HEK293 (cell line): ENCODE measurements around the gene MRPS9.

Experiments used
- CTCF ChIP-seq: fragments of 450-650 bp; formaldehyde crosslinking; IDR thresholded peaks from 2 replicates; pipeline ENCODE4 v1.5.1; 2016; ENCODE audit warnings: missing biosample characterization, missing genetic modification characterization
- INSM2 ChIP-seq: fragments of 450-650 bp; formaldehyde crosslinking; IDR thresholded peaks from 2 replicates; pipeline ENCODE4 v1.5.1; 2016; ENCODE audit warnings: missing biosample characterization, missing genetic modification characterization
- ZBTB48 ChIP-seq: fragments of 450-650 bp; formaldehyde crosslinking; IDR thresholded peaks from 2 replicates; pipeline ENCODE4 v1.5.1; 2016; ENCODE audit warnings: missing biosample characterization, missing genetic modification characterization
- ZNF148 ChIP-seq: fragments of 450-650 bp; formaldehyde crosslinking; IDR thresholded peaks from 2 replicates; pipeline ENCODE4 v1.5.0; 2017; ENCODE audit warnings: missing biosample characterization, missing genetic modification characterization, borderline replicate concordance
- ZNF416 ChIP-seq: fragments of 450-650 bp; formaldehyde crosslinking; IDR thresholded peaks from 2 replicates; pipeline ENCODE4 v1.5.1; 2016; ENCODE audit warnings: missing biosample characterization, missing genetic modification characterization
- ZNF776 ChIP-seq: fragments of 450-650 bp; formaldehyde crosslinking; IDR thresholded peaks from 2 replicates; pipeline ENCODE4 v1.5.0; 2017; ENCODE audit warnings: missing biosample characterization, missing genetic modification characterization, borderline replicate concordance
- TF ChIP-seq, protein P1 (sequence below): fragments of 450-650 bp; formaldehyde crosslinking; IDR thresholded peaks from 2 replicates; pipeline ENCODE4 v1.5.1; 2016; ENCODE audit warnings: missing biosample characterization, missing genetic modification characterization
- TF ChIP-seq, protein P2 (sequence below): fragments of 450-650 bp; formaldehyde crosslinking; IDR thresholded peaks from 2 replicates; pipeline ENCODE4 v1.5.1; 2016; ENCODE audit warnings: missing biosample characterization, missing genetic modification characterization

- TF ChIP-seq, protein P1, sequence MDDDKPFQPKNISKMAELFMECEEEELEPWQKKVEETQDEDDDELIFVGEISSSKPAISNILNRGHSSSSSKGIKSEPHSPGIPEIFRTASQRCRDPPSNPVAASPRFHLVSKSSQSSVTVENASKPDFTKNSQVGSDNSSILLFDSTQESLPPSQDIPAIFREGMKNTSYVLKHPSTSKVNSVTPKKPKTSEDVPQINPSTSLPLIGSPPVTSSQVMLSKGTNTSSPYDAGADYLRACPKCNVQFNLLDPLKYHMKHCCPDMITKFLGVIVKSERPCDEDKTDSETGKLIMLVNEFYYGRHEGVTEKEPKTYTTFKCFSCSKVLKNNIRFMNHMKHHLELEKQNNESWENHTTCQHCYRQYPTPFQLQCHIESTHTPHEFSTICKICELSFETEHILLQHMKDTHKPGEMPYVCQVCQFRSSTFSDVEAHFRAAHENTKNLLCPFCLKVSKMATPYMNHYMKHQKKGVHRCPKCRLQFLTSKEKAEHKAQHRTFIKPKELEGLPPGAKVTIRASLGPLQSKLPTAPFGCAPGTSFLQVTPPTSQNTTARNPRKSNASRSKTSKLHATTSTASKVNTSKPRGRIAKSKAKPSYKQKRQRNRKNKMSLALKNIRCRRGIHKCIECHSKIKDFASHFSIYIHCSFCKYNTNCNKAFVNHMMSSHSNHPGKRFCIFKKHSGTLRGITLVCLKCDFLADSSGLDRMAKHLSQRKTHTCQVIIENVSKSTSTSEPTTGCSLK (tag by site-specific recombination), result no peak
- no peak for TF ChIP-seq CTCF (tag by site-specific recombination)
- no peak for TF ChIP-seq ZNF776 (tag by site-specific recombination)
- no peak for TF ChIP-seq INSM2
- no peak for TF ChIP-seq ZBTB48 (tag by site-specific recombination)
- TF ChIP-seq, protein P2, sequence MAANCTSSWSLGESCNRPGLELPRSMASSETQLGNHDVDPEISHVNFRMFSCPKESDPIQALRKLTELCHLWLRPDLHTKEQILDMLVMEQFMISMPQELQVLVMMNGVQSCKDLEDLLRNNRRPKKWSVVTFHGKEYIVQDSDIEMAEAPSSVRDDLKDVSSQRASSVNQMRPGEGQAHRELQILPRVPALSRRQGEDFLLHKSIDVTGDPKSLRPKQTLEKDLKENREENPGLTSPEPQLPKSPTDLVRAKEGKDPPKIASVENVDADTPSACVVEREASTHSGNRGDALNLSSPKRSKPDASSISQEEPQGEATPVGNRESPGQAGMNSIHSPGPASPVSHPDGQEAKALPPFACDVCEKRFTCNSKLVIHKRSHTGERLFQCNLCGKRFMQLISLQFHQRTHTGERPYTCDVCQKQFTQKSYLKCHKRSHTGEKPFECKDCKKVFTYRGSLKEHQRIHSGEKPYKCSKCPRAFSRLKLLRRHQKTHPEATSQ (tag by site-specific recombination), result no peak
- TF ChIP-seq ZNF416 (tag by site-specific recombination), result no peak
- TF ChIP-seq ZNF148 (tag by site-specific recombination), result no peak
Observed at GRCh38 chr2:105141099-105141614, 103.3 kb downstream of the MRPS9 start.
